WTC11 (cell line): ENCODE data around the gene DSN1.

Experiments
- CTCF ChIP-seq: fragments of 200-600 bp; IDR thresholded peaks from 2 replicates; pipeline ENCODE4 v1.8.0; 2022; ENCODE audit warnings: antibody characterized with exemption
- ESRRA ChIP-seq: sonication (generic); formaldehyde crosslinking; IDR thresholded peaks from 2 replicates; pipeline ENCODE4 v1.8.1; 2022; ENCODE audit warnings: mild to moderate bottlenecking, missing genetic modification reagents, borderline replicate concordance
- PRRX2 ChIP-seq: fragments of 250-450 bp; sonication (Bioruptor Pico); IDR thresholded peaks from 2 replicates; pipeline ENCODE4 v1.8.0; 2021; ENCODE audit warnings: mild to moderate bottlenecking
- ZBTB21 ChIP-seq: sonication (generic); formaldehyde crosslinking; IDR thresholded peaks from 2 replicates; pipeline ENCODE4 v1.8.1; 2023; ENCODE audit warnings: mild to moderate bottlenecking, missing genetic modification reagents, borderline replicate concordance
- TF ChIP-seq, protein P1 (sequence below): sonication (generic); formaldehyde crosslinking; IDR thresholded peaks from 2 replicates; pipeline ENCODE4 v1.8.1; 2023; ENCODE audit warnings: mild to moderate bottlenecking, missing genetic modification reagents, borderline replicate concordance

GRCh38 chr20:36744764-36745191, 28.8 kb downstream of the DSN1 start:
- TF ChIP-seq ESRRA (CRISPR knock-in tag), result no peak
- TF ChIP-seq CTCF, result no peak
- TF ChIP-seq, protein P1, sequence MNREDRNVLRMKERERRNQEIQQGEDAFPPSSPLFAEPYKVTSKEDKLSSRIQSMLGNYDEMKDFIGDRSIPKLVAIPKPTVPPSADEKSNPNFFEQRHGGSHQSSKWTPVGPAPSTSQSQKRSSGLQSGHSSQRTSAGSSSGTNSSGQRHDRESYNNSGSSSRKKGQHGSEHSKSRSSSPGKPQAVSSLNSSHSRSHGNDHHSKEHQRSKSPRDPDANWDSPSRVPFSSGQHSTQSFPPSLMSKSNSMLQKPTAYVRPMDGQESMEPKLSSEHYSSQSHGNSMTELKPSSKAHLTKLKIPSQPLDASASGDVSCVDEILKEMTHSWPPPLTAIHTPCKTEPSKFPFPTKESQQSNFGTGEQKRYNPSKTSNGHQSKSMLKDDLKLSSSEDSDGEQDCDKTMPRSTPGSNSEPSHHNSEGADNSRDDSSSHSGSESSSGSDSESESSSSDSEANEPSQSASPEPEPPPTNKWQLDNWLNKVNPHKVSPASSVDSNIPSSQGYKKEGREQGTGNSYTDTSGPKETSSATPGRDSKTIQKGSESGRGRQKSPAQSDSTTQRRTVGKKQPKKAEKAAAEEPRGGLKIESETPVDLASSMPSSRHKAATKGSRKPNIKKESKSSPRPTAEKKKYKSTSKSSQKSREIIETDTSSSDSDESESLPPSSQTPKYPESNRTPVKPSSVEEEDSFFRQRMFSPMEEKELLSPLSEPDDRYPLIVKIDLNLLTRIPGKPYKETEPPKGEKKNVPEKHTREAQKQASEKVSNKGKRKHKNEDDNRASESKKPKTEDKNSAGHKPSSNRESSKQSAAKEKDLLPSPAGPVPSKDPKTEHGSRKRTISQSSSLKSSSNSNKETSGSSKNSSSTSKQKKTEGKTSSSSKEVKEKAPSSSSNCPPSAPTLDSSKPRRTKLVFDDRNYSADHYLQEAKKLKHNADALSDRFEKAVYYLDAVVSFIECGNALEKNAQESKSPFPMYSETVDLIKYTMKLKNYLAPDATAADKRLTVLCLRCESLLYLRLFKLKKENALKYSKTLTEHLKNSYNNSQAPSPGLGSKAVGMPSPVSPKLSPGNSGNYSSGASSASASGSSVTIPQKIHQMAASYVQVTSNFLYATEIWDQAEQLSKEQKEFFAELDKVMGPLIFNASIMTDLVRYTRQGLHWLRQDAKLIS (CRISPR knock-in tag), result no peak
- TF ChIP-seq PRRX2 (CRISPR knock-in tag), result no peak
- no peak for TF ChIP-seq ZBTB21 (CRISPR knock-in tag)
